H1 (cell line): ENCODE results near the gene LAD1. TPM values are rescaled to one million over a fixed set of nuclear protein-coding genes. Genes with fewer than 3 reads are reported as not detected.

Experiments
- CHD7 ChIP-seq: fragments of 300-600 bp; sonication (generic); IDR thresholded peaks from 2 replicates; pipeline ENCODE4 v1.7.1; 2012; ENCODE audit warnings: low read length, moderate library complexity, mild to moderate bottlenecking, inconsistent platforms; ENCODE audit not compliant: insufficient replicate concordance
- JUN ChIP-seq: IDR thresholded peaks from 2 replicates; pipeline ENCODE4 v1.6.1; 2011; ENCODE audit warnings: low read depth, mild to moderate bottlenecking, improper control_type of control experiment, low read length
- RXRA ChIP-seq: IDR thresholded peaks from 2 replicates; pipeline ENCODE4 v1.6.1; 2011; ENCODE audit warnings: low read depth, mild to moderate bottlenecking, low read length, moderate library complexity; ENCODE audit not compliant: insufficient read depth
- TEAD4 ChIP-seq: IDR thresholded peaks from 2 replicates; pipeline ENCODE4 v1.6.1; 2012; ENCODE audit warnings: low read depth, low read length, inconsistent platforms, mixed read lengths
- polyA plus RNA-seq, 7 experiments: library from polyadenylated mRNA; depleted of rRNA in 3 of 7; stranded (reverse) in 5 of 7; unstranded in 2 of 7; fragments of >200 nt in 5 of 7; fragments of 200-250 nt in 2 of 7; gene quantifications; 1 replicate in 5 of 7; 2 replicates in 1 of 7; 4 replicates in 1 of 7; pipeline versions ENCODE4 v1.2.1 to v1.2.3, GENCODE V29; 2011 to 2013; ENCODE audit warnings: missing spikeins in 2 of 7, mixed read lengths in 2 of 7
- total RNA-seq: library from RNA; stranded (reverse); fragmentation: NEBNext Ultra II Directional; extraction: Animal tissue kit (Norgen Biotek cat#: 25700); gene quantifications from 2 replicates; pipeline ENCODE4 v1.2.1, GENCODE V29; 2021

LAD1 gene
- total and polyA plus RNA-seq, 2 of the 8 experiments (the other 6 are each of a cell fraction or from before 2014, with no cell fraction given) = 9.3 to 32.8 TPM

GRCh38 chr1:201404055-201404454, 4.9 kb upstream of the LAD1 start (continued):
- TF ChIP-seq JUN = no peak
- no peak for TF ChIP-seq CHD7
- TF ChIP-seq RXRA = no peak
- TF ChIP-seq TEAD4 = no peak
